Ovary (tissue), 3 donors: ENCODE results near the gene DUSP16.

ENCODE experiments used
- POLR2A ChIP-seq: fragments of 450-650 bp; IDR thresholded peaks from one replicate; pipeline ENCODE4 v1.6.1; 2017; ENCODE audit warnings: antibody characterized with exemption, mild to moderate bottlenecking, moderate library complexity
- TF ChIP-seq, protein P1 (sequence below), 3 donors: fragments of 450-650 bp in 2 of 3; fragments of 200-600 bp in 1 of 3; IDR thresholded peaks; one replicate each; pipeline versions ENCODE4 v1.5.1 to v1.8.0; 2016 to 2022; ENCODE audit warnings: antibody characterized with exemption in 3 of 3, mild to moderate bottlenecking in 1 of 3
- donor health status: DM: no; HTN: no; CAD: no.

DNA sequence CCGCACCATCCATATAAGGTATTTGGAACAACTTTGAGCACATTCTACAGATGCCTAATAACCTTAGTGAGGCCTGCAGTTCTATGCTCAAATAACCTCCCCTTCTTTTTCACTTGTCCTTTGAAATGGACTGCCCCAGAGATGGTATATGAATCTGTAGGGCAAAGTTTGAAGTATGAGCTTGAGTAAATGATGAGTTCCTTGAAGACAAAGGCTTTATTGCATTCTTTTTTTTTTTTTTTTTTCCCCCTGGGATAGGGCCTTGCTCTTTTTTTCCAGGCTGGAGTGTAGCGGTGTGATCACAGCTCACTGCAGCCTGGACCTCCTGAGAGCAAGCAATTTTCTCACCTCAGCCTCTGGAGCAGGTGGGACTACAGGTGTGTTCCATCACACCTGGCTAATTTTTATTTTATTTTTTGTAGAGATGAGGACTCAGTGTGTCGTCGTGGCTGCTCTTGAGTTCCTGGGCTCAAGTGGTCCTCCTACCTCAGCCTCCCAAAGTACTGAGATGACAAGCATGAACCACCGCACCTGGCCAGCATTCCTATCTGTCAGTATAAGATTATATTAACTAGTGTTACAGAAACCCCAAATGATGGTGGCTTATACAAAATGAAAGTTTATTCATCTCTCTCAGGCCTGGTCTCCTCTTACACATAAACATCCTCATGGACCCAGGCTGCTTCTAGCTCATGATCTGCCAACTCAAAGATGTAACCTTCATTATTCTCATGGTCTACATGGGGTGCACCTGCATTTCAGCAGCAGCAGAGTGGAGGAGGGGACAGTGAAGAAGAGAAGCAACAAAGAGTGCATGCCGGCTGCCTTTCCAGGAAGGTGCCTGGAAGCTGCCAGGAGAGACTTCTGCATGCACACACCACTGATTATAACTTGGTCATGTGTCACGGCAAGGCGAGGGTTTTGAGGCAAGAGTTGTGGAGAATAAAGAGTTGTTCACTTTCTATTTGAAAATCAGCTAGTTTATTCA is 101.4 kb downstream of the DUSP16 start:
- TF ChIP-seq, protein P1, sequence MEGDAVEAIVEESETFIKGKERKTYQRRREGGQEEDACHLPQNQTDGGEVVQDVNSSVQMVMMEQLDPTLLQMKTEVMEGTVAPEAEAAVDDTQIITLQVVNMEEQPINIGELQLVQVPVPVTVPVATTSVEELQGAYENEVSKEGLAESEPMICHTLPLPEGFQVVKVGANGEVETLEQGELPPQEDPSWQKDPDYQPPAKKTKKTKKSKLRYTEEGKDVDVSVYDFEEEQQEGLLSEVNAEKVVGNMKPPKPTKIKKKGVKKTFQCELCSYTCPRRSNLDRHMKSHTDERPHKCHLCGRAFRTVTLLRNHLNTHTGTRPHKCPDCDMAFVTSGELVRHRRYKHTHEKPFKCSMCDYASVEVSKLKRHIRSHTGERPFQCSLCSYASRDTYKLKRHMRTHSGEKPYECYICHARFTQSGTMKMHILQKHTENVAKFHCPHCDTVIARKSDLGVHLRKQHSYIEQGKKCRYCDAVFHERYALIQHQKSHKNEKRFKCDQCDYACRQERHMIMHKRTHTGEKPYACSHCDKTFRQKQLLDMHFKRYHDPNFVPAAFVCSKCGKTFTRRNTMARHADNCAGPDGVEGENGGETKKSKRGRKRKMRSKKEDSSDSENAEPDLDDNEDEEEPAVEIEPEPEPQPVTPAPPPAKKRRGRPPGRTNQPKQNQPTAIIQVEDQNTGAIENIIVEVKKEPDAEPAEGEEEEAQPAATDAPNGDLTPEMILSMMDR (IDR thresholded peaks at IDR 0.05), result no peak
- TF ChIP-seq POLR2A, result no peak
